Stimulated activated CD8-positive, alpha-beta memory T cell treated with anti-CD3 and anti-CD28 coated beads, Interleukin-12 subunit alpha, Interleukin-12 subunit beta, amount 100 ng/mL, for 24 hours (primary cell): ENCODE measurements around the gene SDF4.

Experiments used
- DNase-seq: peaks from one replicate; pipeline ENCODE4 v3.0.0-alpha.2; 2020; ENCODE audit errors: extremely low read depth

SDF4 gene, protein sequence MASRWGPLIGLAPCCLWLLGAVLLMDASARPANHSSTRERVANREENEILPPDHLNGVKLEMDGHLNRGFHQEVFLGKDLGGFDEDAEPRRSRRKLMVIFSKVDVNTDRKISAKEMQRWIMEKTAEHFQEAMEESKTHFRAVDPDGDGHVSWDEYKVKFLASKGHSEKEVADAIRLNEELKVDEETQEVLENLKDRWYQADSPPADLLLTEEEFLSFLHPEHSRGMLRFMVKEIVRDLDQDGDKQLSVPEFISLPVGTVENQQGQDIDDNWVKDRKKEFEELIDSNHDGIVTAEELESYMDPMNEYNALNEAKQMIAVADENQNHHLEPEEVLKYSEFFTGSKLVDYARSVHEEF

DNA sequence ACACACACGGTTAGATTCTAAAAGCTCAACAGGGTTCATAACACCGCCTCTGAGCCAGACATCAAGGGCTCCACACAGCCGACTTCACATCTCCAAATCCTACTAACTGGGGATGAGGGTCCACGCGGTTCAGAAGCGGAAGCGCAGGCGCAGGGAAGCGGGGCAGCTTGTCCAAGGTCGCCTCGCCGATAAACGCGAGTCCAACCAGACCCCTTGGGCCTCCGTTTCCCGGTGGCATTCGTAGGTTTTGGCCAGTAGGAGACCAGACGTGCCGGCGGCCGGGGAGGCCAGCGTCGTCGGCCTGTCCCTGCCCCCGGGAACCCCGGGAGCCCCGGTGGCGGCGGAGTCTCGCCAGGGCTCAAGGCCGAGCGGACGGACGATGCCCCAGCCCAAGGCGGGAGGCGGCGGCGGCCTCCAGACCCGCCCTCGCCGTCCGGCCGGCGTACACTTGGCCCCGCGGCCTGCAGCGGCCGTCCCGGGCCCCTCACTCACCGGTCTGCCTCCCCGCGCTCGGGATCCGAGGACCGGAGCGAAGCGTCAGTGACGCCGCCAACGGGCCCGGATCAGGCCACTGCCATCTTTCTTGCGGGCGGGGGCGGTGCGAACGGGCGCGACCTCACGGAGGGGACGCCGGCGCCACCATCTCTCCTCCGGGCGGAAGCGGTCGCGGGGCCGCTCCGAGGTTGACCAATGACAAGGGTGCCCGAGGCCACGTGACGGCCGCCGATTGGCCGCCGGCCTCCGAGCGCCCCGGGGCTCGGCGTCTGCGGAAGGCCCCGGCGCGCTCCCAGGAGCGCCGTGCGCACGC is at the start of gene SDF4:
TSS of gene SDF4 (minus strand) at position 602 of the 808 bp plus-strand sequence. CDS start 3,229 bp downstream, outside the sequence.
- DNase-seq = peak; percentile 91

- no peak for DNase-seq
Observed at GRCh38 chr1:1280782-1281481, 49.1 kb upstream of the SDF4 start.

DNA sequence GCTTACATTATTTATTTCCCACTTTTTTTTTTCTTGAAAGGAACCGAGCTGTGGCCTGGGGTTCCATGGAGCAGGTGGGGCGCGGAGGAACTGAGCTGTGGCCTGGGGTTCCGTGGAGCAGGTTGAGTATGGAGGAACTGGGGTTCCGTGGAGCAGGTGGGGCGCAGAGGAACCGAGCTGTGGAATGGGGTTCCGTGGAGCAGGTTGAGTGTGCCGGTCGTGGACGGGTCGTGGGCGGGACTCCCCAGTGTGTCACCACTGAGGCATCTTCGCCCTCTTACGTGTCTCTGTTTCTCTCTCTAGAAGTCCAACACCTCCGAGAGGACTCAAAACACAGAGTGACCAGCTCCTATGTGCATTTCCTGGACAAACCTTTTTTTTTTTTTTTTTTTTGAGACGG is 47.2 kb upstream of the SDF4 start:
- DNase-seq = no peak

DNA sequence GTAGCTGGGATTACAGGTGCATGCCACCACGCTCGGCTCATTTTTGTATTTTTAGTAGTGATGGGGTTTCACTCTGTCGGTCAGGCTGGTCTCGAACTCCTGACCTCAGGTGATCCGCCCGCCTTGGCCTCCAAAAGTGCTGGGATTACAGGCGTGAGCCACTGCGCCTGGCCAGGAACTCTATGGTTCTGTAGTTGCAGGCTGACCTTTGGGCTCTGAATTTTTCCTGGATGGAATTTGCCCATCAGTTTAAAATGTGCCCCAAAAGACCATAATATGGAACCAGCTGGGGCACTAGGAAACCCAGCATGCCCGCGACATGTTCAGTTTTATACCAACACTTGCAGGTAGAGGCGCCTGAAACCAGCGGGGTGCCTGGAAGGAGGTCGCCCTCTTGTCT is 46.8 kb upstream of the SDF4 start:
- no peak for DNase-seq

DNA sequence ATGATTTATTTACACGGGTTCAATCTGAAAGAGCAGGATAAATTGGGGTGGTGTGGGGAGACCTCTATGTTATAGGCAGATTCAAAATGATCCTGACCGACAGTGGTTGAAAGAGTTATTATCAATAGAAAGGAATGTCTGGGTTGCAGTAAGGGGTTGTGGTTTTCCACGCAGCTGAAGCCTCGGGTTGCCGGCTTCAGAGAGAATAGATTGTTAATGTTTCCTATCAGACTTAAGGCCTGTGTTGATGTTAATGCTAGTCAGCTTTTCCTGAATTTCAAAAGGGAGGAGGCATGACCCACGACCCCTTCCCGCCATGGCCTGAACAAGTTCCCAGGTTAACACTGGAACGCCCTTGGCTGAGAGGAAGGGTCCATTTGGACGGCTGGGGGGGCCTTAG is 44.0 kb upstream of the SDF4 start:
- DNase-seq = no peak

- DNase-seq = no peak
Observed at GRCh38 chr1:1274931-1275431, 43.2 kb upstream of the SDF4 start.

DNA sequence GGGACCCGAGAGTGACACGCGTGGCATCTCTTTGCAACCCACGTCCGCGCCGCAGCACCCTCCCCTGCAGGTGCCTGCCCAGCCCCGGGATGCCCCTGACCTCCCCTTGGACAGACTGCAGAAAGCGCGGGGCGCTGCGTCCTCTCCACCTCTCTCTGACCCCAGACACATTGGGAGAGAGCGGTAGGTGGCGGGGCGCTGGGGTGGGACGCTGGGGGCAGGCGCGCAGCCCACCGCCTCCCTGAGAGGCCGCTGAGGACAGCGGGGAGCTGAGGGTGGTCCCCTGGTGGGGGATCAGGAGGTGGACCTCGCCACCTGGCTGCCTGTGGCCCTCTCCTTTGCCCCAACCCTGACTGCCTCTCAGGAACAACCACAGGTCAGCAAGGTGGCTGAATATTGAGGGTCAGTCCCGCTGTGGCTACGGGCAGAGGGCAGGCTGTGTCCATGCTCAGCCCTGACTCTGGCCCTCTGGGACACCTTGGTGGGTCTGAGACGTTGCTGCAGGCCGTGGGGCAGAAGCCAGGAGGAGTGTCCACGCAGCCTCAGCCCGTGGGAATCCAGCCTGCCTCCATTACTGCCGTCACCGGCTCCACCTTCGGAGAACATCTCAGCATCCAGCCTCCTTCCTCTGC is 42.6 kb upstream of the SDF4 start:
- DNase-seq = no peak

GRCh38 chr1:1273512-1274298 is 41.9 kb upstream of the SDF4 start, which contains the start of gene UBE2J2:
TSS of gene UBE2J2 (minus strand) at chr1:1273854. CDS start at chr1:1267992, 5,862 bp downstream.
- peak; percentile 88 for DNase-seq

DNA sequence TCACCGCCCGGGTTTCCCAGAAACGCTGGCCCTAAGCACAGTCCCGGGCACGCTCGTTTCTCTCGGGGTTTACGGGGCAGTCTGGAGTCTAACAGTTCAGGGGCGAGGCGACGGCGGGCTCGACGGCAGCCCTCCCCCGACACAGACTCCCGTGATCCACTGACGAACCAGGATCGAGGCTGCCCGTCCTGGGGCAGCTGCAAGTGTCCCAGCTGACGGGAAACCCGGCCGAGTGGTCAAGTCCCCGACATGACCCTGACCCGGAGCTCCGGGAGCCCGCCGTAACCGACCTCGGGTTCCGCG is 41.4 kb upstream of the SDF4 start:
- DNase-seq = no peak

DNA sequence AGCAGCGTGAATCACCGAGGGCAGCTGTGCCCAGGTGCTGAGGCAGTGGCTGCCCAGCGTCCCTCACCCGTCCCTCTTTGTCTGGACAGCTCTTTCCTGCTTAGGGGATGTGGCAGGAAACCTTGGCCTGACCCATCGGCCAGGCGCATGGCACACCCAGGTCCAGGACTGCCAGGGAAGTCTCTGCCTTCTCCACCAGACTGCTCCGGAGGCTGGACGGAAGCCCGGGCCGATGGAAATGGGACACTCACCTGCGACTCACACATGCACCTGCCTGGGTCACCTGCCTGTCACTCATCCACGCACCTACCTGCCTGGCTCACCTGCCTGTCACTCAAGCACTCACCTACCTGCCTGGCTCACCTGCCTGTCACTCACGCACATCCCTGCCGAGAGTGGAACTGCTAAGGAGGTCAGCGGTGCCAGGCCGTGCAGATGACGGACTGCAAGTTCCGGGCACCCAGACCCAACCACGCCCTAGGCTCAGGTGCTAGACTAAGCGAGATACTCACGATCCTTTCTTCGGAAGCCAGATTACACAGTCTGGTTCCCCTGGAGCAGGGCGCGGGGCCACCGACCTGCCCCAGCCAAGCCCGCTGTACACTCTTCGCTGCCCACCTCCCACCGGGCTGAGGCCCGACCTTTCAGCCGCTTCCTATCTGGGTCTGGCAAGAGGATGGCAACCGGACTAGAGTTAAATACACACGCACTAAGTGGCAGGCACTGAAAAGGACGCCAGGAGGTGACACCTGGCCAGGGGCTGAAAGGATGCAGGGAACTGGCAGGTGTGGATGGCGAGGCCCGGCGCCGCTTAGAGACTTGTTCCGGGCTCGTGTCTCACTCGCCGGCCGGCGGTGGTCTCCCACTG is 40.8 kb upstream of the SDF4 start:
- no peak for DNase-seq

DNA sequence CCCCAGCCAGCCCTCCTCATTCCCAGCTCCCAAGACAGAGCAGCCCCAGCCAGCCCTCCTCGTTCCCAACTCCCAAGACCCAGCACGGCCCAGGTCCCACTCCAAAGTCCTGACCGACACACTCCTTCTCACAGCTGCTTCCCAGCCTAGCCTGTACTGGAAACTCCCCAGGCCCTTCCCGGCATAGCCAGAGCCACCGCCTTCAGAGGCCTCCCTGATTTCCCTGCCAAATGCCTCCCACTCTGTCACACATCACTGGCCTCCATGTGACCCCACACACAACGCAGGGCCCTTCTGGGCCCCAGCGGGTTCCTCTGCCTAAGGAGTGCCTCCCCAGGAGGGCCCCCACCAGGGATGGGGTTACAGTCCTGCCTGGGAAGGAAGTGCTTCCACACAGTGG is 39.0 kb upstream of the SDF4 start:
- no peak for DNase-seq

DNA sequence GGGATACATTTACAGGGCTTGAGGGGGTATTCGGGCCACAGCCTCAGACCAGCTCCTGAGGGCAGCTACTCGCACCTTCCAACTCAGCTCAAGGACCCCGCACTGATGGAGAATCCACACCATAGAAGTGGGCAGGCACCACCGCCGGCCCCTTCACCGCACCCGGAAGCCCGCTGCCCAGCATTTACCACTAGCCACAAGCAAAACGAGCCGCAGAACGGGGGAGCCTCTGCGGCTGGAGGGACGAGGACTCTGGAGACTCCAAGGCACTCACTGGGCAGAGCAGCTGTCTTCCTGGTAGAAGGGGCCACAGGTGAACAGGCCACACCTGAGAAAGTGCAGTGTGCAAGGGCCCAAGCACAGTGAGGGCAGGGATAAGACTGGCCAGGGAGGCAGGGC is 36.5 kb upstream of the SDF4 start:
- DNase-seq = no peak

DNA sequence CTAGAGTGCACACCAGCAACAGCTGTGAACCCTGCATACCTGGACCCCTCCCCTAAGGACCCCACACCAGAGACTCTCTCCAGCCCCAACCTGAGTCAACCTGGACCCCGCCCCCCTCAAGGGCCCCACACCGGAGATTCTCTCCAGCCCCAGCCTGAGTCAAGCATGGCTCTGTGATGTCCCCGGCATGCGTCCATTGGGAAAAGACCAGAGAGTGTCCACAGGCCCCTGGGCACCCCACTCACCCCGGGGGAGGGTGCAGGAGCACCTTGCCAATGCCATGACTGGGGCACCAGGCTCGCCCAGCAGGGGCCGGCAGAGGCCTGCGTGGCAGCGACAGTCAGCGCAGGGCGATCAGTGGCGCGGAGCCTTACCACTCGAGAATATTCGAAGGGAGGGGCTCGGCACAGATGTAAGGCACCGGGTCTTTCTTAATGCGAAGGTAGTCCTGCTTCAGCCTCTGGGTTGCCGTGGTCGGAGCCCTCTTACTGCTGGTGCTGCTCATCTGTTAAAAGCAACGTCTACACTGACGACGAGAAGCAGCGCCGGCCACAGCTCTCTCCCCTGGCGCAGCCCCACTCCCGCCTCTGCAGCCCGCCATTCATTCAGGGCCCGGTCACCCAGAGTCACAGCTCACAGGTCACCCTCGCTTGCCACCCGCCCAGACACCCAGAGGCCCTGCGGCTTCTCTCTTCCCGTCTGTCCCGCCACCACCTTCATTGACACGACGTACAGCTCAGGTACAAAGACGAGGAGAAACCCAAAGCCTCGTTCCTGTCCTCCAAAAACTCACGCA is 35.9 kb upstream of the SDF4 start:
- DNase-seq = no peak

- no peak for DNase-seq
Observed at GRCh38 chr1:1264868-1265272, 33.1 kb upstream of the SDF4 start.

DNA sequence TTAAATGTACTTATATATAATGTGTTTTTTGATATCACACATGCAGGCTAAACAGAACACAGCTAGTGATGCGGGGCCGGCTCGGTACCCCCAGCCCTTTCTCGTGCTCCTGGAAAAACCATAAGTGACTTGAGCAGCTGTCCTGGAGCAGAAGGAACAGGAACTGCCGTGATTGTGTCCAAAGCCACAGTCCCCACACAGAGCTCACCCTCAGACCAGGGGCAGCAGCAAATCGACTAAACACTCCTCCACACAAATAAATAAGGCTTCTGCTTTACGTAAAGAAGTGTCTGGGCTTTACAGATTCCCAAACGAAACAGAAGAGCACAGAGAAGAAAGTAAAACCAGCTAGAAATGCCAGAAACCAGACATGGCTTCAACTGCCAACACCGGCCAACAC is 32.2 kb upstream of the SDF4 start:
- DNase-seq = no peak

- no peak for DNase-seq
Observed at GRCh38 chr1:1262758-1263157, 31.0 kb upstream of the SDF4 start.

DNA sequence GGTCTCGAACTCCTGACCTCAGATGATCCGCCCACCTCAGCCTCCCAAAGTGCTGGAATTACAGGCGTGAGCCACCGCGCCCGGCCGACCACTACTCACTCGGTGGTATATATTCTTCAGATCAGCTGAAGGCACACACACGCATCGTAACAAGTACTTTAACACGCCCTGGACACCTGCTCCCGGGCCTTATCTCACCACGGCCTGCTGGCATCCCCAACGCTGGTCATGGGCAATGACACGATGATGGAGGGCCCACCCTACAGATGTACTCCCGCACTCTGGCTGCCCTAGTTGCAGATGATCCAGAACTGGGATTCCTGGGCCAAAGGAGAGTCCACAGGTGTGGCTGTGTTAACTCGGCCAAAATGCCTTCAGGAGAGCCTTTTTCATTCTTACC is 30.3 kb upstream of the SDF4 start:
- no peak for DNase-seq

- no peak for DNase-seq
Observed at GRCh38 chr1:1260843-1261560, 29.2 kb upstream of the SDF4 start.
